ENCODE data around the gene TRIM24.
"Not testable (repeated sequence)": the region's sequence is repeated elsewhere in the genome, so short reads cannot be mapped to it uniquely, and the experiment has no call there.

Gene TRIM24

GRCh38 chr7:138493535-138493934 lies 33.5 kb downstream of the TRIM24 start:
- DNase-seq (ENCODE audit: low read depth in 2 of 2): no peak

DNA sequence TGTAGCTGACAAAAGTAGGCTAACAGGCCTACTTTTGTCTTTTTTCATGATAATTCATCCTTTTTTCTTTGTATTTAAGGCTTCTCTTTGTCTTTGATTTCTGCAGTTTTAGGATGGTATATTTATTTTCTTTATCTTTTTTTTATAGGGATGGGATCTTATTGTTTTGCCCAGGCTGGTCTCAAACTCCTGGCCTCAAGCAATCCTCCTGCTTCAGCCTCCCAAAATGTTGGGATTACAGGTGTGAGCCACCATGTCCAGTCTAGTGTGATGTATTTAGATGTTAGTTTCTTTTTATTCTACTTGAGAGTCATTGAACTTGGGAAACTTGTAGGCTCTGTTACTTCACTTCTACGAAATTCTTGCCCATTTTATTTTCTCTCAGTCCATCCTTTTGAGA lies 35.4 kb downstream of the TRIM24 start:
- DNase-seq (ENCODE audit: low read depth in 2 of 2): no peak

- no peak for DNase-seq (ENCODE audit: low read depth in 2 of 2)
These were observed 39.3 kb downstream of the TRIM24 start for GRCh38 chr7:138499340-138499739.

- not testable (repeated sequence) for DNase-seq (ENCODE audit: low read depth in 2 of 2)
These were observed 40.2 kb downstream of the TRIM24 start for GRCh38 chr7:138500303-138500702.

DNA sequence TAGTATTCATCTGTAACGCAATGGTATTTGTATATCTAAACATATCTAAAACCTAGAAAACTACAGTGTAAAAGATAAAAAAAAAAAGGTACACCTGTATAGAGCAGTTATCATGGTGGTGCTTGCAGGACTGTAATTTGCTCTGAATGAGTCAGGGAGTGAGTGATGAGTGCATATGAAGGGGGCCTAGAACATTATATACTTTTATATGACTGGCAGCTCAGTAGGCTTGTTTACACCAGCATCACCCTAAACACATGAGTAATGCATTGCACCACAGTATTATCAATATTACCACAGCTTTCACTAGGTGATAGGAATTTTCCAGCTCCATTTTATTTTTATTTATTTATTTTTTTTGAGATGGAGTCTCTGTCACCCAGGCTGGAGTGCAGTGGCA lies 40.8 kb downstream of the TRIM24 start:
- DNase-seq (ENCODE audit: low read depth in 2 of 2): no peak

DNA sequence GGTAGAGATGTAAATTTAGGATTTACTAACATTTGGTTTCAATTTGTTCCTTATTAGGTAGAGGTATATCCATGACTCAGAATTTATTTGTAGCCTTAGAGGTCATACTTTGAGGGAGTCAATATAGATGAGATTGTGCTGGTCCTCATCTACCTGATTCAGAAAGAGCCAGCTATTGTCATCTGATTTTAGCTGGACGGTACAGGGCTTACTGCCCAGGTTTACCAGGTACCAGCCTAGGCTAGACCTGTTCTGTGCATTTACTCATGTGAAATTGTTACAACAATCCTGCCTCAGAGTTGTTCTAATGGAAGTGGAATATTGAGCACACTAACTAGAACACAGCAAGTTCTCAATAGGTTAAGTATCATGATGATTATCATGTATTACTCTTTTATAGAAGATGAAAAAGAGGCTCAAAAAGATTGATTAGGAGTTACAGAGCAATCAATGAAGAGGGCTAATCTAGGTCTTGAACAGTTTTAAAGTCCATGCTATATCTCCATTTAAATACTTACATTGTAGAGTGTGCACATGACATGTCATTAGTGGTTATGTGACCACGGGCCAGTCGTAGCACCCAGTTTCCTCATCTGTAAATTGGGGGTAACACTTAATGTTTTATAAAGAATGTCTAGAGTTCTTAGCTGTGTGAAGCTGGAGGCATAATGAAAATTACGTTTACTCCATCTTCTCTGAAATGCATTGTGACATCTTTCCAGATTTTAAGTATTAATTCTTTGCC lies 42.1 kb downstream of the TRIM24 start:
- DNase-seq (ENCODE audit: low read depth in 2 of 2): no peak

DNA sequence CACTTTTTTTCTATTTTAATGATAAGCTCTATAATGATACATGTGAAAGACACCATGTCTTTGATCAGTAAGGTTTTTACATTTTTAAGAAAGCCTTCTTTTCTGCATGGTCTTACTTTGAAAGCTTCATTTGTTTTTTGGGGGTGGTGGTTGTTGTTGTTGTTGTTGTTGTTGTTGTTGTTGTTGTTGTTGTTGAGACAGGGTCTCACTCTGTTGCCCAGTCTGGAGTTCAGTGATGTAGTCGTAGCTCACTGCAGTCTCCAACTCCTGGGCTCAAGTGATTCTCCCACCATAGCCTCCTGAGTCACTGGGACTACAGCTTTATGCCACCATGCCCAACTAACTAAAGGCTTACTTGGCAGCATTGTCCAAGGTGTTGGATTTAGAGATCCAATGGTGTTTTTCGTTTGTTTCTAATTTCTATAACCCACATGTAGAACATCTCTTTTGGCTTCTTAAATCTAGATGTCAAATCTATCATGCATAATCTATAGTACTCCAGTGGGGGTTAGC lies 45.4 kb downstream of the TRIM24 start:
- DNase-seq (ENCODE audit: low read depth in 2 of 2): no peak

DNA sequence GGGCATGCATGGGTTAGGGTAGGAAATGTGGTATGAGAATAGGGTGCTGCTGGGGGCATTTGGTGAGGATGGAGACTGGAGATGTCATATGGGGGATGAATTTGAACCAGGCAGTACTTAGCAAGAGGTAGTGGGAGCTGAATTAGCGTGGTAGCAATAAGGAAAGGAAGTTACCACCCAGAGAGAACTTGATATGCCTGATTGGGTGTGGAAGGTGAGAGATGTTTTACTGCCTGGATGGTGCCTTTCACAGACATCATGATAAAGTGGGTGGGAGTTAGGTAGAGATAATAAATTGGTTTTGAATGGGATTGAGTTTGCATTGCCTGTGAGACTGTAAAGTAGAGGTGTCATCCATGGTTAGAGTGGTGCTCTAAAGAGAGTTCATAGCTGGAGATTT lies 46.7 kb downstream of the TRIM24 start:
- DNase-seq (ENCODE audit: low read depth in 2 of 2): no peak

DNA sequence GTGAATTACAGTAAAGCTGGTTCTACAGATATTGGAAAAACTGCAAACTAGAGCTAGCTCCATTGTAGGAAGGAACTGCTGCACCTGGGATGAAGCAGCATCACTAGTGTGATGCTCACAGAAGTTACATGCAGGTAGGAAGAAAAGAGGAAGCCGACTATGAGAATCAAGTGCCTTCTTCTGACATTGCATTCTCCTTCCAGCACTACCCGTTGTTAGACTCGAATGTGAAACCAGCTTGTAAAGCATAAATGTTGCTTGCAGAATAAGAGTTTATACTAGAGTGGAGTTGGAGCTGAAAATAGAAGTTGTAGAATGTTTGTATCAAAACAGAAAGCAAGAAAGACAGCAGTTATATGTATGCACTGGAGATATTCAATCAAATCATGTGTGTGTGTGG lies 49.9 kb downstream of the TRIM24 start:
- DNase-seq (ENCODE audit: low read depth in 2 of 2): no peak

- no peak for DNase-seq (ENCODE audit: low read depth in 2 of 2)
These were observed 52.2 kb downstream of the TRIM24 start for GRCh38 chr7:138512092-138512858.

GRCh38 chr7:138512885-138513284 lies 52.8 kb downstream of the TRIM24 start:
- DNase-seq (ENCODE audit: low read depth in 2 of 2): no peak

GRCh38 chr7:138513344-138513871 lies 53.3 kb downstream of the TRIM24 start:
- no peak for DNase-seq (ENCODE audit: low read depth in 2 of 2)

- DNase-seq (ENCODE audit: low read depth in 2 of 2): no peak
These were observed 54.0 kb downstream of the TRIM24 start for GRCh38 chr7:138514044-138514443.

DNA sequence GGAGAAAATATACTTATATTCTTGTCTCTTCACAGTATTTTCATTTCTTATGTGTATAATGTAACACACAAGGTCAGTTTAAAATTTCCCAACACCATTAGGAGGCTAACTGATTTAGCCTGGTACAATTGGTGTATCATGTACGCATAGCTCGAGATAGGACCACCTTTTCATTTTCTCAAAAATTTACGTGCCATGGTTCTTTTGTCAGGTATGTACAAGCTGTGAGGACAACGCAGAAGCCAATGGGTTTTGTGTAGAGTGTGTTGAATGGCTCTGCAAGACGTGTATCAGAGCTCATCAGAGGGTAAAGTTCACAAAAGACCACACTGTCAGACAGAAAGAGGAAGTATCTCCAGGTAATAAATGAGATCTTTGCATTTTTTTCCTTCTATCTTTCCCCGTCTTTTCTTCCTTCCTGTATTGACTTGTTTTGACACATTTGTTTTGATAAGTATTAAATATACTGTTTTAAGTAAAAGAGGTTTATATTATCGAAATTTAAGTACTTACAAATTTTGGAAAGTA lies 55.0 kb downstream of the TRIM24 start:
- no peak for DNase-seq (ENCODE audit: low read depth in 2 of 2)

DNA sequence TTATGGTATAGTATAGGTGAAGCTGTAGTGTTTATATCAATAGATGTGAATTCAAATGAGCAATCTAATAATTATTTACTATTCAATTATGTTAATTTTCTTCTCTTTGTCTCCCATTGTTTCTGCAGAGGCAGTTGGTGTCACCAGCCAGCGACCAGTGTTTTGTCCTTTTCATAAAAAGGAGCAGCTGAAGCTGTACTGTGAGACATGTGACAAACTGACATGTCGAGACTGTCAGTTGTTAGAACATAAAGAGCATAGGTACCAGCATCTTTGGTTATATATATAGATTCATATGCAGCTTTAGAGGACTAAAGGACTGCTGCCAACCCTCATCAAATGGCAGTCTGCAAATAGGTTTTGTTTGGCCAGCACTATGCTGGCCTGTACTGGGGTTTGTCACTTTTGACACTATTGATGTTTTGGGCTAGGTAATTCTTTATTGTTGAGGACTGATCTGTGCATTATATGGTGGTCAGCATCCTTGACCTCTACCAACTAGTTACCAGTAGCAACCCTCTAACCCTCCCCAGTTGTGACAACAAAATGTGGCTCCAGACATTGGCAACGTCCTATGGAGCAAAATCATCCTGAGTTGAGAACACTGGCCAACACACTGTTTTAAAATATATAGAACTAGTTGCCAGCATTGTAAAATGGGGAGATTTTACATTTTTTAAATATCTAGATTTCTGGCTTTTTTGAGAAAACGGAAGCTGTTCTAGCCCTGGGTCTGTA lies 59.2 kb downstream of the TRIM24 start:
- no peak for DNase-seq (ENCODE audit: low read depth in 2 of 2)

- no peak for DNase-seq (ENCODE audit: low read depth in 2 of 2)
These were observed 60.7 kb downstream of the TRIM24 start for GRCh38 chr7:138520742-138521141.

- no peak for DNase-seq (ENCODE audit: low read depth in 2 of 2)
These were observed 61.9 kb downstream of the TRIM24 start for GRCh38 chr7:138521837-138522461.

DNA sequence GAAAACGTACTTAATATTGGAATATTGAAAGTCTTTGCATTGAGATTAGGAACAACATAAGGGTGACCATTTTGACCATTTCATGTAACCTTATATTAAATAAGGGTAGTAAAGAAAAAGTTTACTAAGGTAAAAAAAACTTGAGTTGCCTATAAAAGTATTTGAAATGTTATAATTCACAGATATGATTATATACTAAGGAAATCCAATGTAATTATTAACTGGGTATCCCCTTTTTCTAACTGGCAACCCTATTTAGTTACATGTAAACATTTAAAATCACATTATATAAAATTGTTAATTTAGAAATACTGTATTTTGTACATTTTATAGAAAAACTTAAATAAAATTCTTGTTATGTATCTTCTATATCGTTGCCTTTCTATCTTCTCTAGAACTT lies 64.2 kb downstream of the TRIM24 start:
- no peak for DNase-seq (ENCODE audit: low read depth in 2 of 2)

DNA sequence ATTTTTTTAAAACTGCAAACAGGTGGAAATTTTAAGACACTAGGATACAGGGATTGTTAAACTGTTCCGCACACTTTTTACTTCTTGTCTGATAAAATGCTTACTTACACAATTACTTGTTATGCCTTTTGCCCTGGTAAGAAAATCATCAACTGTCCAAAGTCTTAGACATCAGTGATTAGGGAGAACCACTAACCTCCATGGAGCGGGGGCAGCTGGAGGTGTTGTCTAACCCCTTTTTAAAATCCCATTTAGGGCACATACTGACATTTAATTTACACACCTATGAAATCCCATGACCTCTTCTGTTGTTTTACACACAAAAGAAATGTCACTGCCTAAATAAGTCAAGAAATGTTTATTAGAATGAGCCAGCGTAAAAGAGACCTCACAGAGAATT lies 65.7 kb downstream of the TRIM24 start:
- no peak for DNase-seq (ENCODE audit: low read depth in 2 of 2)

GRCh38 chr7:138527746-138528223 lies 67.7 kb downstream of the TRIM24 start:
- no peak for DNase-seq (ENCODE audit: low read depth in 2 of 2)

GRCh38 chr7:138536833-138537232 lies 76.8 kb downstream of the TRIM24 start:
- DNase-seq (ENCODE audit: low read depth in 2 of 2): not testable (repeated sequence)

All from stimulated activated CD8-positive, alpha-beta memory T cell treated with anti-CD3 and anti-CD28 coated beads, Interleukin-7, amount 100 ng/mL, for 4 hours (primary cell).